NCI-H526 treated with DMSO at 0.1 percent for 48 hours (cell line): ENCODE results near the gene PPIL6.
A peak's percentile ranks its signal among the peaks of the same experiment; 100 is the strongest.

Experiments
- DNase-seq: peaks from one replicate; lab custom pipeline; 2025; lab: John Stamatoyannopoulos, UW

Gene PPIL6

DNA sequence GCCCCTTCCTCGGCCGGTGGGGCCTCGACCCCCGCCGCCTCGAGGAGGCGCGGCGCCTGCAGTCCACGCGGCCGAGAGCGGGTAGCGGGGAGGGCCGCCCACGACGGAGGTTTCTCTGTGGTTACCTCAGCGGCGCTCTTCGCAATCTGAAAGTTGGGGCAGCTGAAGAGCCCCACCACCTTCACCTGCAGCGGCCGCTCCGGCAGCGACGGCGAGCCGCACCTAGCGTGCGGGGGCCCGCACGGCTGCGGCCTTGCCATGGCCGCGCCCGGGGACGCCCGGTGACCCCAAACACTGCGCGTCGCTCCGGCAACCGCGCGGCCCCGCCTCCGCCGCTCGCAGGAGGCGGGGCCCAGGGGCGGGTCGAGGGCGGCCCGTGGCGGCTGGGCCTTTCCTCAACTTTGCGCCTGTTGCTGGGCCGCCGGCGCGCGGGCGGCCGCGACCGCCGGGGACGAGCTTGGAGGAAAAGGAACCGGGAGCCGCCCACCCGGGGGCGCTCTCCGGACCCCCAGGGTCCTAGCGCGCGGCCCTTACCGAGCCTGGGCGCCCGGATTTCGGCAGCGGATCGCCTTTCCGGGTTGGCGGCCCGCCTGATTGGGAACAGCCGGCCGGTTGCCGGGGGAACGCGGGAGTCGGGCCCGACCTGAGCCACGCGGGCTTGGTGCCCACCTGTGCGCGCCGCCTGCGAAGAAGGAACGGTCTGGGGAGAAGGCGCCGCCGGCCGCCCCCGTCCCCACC is at the start of gene PPIL6, which contains the start of gene SMPD2:
Gene PPIL6 (minus strand): TSS at position 298 of the 738 bp plus-strand sequence. CDS start 38 bp downstream, at position 260.
Gene SMPD2 (plus strand): TSS at position 394 of the 738 bp plus-strand sequence. CDS start 398 bp downstream, outside the sequence.
- DNase-seq = peak; percentile 68

- DNase-seq = no peak
Measured at GRCh38 chr6:109488001-109488400, 47.6 kb upstream of the PPIL6 start.

DNA sequence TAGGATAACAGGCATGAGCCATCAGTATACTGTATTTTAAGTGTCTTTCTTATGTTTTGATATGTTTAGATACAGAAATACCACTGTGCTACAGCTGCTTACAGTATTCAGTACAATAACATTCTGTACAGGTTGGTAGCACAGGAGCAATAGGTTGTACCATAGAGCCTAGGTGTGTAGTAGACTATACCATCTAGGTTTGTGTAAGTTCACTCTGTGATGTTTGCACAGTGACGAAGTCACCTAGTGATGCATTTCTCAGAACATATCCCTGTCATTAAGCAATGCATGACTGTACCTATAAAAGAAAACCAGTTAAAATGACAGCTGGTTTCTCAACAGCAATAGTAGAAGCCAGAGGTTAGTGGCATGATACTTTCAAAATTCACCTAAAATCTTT is 45.6 kb upstream of the PPIL6 start:
- no peak for DNase-seq

- DNase-seq = no peak
Measured at GRCh38 chr6:109485266-109485935, 45.0 kb upstream of the PPIL6 start.

DNA sequence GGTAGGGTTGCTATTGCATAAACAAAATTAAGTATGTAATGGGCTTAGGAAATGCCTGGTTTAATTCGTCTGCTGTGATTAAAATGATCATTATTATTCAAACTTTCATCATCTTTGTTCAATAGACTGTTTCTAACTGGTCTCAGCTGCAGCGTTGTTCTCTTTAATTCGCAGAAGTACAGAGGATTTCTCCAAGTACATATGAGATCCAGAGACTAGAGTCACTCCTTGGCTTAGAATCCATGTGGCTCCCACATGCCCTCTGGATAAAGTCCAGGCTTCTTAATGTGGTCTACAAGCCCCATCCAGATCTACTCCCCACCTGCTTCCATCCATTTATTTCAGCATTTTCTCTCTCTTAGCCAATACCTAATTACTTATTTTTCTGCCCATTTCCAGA is 43.7 kb upstream of the PPIL6 start:
- no peak for DNase-seq

- no peak for DNase-seq
Measured at GRCh38 chr6:109483735-109484057, 43.3 kb upstream of the PPIL6 start.

DNA sequence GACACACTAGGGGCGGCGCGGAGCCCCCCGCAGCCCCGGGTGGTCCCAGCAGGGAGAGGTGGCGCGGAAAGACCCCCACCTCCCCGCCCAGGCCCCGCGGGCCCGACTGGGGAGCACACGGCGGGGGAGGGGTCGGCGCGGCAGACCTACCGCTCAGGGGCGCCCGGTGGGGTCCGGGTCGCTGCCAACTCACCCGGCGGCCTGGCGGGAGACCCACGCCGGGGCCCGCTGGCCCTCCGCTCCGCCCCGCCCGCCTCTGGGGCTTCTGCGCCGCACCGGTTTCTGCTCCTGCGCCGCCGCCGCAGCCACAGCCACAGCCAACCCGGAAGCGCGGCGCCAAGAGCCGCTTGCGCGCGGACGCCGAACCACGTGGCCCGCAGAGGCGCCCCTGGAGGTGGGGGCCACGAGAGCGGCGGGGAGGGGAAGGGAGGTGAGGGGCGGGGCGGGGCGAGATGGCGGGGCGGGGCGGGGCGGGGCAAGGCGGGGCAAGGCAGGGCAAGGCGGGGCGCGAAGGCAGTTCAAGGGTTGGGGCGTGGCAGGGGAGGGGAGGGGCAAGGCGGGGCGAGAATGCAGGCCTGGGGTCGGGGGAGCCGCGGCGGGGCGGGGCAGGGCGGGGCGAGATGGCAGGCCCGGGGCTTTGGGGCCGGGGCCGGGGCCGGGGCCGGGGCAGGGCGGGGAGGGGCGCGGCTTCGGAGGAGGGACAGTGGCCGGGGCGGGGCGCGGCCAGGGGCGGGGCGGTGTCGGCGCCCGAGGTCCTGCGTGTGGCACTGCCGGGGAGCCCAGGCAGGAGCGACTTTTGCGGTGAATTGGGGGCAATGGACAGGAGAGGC is 42.7 kb upstream of the PPIL6 start, which contains the start of gene ZBTB24:
Gene ZBTB24 (minus strand): TSS at position 315 of the 830 bp plus-strand sequence. CDS start 1,193 bp downstream, outside the sequence.
- DNase-seq = peak; percentile 77

DNA sequence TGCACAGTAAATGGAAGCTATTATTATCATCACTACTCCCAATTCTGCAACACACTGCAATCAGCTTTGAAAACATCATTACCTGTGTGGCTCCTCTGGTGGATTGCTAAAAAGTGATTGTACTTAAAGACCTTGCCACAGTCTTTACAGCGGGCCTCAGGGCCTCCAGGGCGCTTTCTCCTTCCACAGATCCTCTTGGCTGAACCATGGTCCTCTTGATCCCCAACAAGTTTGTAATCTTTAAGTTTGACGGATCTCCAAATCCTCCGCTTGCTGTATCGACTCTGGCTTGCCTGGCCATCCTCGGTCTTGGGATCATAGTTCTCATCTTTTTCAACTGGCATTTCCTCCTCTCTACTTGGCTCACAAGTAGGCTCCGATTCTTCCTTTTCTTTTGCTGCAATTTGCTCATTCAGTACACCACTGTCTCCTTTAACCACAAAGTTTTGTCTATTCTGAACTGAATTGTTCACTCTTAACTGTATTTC is 40.6 kb upstream of the PPIL6 start:
- DNase-seq = no peak

DNA sequence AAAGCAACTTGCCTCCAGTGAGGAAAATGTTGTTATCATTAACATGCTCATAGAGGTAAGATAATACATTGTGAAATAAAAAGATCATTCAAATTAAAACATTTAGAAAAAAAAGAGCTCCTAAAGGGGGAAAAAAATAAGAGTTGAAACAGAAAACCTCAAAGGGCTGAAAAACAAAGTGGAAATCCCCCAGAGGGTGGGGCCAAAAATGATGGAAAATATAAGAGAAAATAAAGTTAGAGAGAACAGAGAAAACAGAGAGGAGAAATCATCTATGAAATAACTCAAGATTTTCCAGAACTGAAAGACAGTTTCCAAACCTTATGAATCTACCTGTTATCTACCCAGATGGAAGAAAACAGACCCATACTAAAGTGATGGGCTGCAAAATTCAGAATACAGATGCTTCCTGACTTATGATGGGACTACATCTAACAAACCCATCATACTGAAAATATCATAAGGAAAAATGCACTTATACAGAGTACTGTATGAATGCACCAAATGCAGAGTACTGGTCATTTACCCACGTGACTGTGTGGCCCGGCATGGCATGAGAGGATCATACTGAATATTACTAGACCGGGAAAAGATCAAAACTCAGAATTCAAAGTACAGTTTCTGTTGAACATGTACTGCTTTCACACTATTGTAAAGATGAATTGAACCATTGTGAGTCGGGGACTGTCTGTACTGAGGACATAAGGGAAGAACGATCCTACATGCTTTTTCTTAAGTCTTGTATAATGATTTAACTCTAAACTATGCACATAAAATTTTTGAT is 38.6 kb upstream of the PPIL6 start:
- DNase-seq = no peak

DNA sequence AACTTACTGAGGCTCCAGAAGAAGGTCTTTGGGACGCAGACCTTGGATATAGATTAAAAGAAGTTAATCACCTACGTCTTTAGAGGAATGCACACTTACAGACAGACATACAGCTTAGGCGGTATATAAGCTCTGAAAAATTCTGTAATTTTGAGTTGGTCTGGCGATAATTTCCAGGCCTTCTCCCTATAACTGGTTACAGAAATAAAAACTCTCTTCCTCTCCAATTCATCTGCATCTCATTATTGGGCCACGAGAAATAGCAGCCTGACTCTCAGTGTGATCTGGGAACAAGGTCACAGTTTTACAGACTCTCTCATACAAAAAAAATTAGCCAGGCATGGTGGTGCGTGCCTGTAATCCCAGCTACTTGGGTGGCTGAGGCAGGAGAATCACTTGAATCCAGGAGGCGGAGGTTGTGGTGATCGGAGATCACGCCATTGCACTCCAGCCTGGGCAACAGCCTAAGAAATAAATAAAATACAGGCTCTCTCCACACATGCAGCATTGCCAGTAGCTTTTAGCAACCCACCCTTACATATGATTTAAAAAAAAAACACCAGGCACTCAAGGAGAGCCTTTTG is 37.9 kb upstream of the PPIL6 start:
- DNase-seq = no peak

- no peak for DNase-seq
Measured at GRCh38 chr6:109477725-109478124, 37.3 kb upstream of the PPIL6 start.

- DNase-seq = no peak
Measured at GRCh38 chr6:109477184-109477583, 36.8 kb upstream of the PPIL6 start.

- no peak for DNase-seq
Measured at GRCh38 chr6:109475625-109476024, 35.2 kb upstream of the PPIL6 start.

DNA sequence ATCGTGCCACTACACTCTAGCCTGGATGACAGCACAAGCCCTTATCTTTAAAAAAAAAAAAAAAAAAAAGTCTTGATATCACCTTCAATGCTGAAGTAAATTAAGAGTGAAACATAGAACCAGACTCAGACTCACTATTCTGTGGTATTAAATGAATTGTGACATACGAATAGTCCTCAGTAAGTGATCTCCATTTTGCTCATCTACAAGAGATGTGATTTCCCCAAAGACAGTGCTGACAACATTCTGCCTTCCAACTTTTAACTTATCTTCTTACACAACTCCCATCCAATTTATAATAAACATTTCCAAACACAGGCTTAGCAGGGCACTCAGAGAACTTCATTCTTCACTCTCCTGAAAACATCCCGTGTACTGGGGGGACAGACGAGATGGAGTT is 34.6 kb upstream of the PPIL6 start:
- no peak for DNase-seq

DNA sequence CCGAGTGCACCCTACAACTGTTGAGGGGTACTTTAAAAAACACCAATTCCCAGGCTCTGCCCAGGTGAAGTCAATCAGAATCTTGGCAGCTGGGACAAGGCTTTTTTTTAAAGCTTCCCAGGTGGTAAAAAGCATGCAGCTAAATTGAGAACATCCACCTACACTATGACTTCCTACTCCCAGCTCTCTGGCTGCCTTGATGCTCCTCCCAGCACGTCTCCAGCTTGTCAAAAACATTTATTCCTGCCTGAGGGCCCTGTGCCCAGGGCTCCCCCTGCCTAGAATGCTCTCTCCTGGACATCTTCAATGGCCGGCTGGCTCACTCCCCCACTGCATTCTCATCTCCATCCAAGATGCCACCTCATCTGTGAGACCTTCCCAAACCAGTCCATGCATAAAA is 32.7 kb upstream of the PPIL6 start:
- DNase-seq = no peak

GRCh38 chr6:109472132-109472995 is 31.9 kb upstream of the PPIL6 start:
- DNase-seq = no peak

DNA sequence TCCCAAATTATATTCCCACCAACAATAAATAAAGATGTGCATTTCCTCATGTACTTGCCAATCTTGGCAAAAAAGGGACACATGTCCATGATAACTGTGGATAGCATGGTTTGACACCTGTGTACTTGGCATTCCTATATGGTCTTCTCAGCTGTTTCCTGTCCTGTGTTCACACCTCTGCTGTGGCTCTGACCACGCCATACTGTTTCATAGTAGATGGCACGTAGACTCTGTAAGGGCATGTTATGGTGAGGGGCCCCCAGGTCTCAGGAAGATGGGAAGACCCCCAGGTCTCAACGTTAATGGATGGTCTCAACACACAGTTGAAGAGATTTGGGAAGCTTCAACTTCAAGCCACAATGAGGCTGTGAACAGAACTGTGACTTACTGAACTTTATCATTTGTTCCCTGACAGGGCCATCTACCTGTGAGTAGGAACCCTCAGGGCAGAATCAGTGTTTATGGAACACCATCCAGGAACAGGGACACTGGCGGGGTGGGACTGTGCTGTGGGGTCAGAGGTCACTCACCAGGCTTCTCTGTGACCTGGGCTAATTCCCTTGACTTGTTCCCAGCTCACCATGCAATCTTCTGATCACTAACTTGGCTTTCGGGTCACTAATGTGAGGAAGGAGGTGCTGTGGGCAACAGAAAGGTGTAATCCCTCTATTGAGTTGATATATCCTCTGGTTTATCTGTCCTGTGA is 30.8 kb upstream of the PPIL6 start:
- DNase-seq = no peak

DNA sequence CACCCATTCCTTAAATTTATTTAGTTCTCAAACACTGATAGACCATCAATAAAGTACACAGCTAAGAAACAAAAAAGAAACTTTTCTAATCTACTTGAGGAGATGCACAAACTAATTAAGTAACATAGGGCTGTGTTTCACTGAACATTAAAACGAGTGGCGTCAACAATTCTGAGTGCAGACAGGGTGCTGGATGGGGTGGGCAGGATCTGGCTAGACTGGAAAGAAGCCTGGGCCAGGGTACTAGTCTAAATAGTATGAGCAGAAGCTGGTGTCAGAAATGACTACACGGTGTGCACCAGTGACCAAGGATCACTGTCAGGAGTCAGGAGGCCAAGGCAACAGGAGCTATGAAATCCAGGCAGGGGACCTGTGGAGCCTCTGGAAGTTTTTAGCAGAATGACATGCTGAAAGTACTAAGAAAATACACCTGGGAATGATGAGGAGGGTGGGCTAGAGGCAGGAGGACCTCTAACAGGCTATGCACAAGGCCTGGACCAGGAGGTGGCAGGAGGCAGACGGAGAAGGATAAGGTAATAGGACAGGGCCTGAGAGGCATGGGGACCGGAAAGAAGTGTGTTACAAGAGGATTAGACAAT is 29.3 kb upstream of the PPIL6 start:
- no peak for DNase-seq

DNA sequence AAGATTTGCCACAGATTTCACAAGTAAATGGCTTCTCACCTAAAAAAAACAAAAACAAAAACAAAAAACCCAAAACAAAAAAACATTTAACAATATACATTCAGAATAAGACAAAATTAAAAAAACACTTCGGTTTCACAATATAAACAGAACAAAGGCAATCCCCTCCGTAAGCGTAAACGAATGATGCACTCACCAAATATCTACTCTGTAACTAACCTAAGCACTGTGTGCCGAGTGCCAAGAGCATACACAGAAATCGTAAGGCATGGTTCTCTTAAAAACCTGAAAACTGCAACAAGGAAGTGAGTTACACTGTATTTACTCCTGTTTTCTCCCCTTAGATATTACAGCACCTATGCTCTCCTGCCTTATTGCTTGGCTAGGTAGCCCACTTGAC is 27.3 kb upstream of the PPIL6 start:
- DNase-seq = no peak
